Right cardiac atrium (tissue), 5 donors: ENCODE data around the gene MTHFSD. TPM values are rescaled to one million over a fixed set of nuclear protein-coding genes. Genes with fewer than 3 reads are reported as not detected.

Source experiments
- ATAC-seq, 2 donors: fragments of 200-7000 bp; cut with Tn5 transposase; one replicate each; pipeline versions ENCODE4 v1.8.0 to v1.9.1; 2020; ENCODE audit warnings: moderate library complexity in 2 of 2, mild to moderate bottlenecking in 1 of 2
- DNase-seq, 3 donors: peaks; one replicate each; pipeline ENCODE4 v3.0.0-alpha.2; 2020
- H3K27ac ChIP-seq: one replicate; pipeline ENCODE4 v1.5.1; 2013; ENCODE audit warnings: mild to moderate bottlenecking, low read length, control low read depth, moderate library complexity
- H3K27me3 ChIP-seq: one replicate; pipeline ENCODE4 v1.6.1; 2013; ENCODE audit not compliant: control insufficient read depth, insufficient read depth
- H3K4me1 ChIP-seq: one replicate; pipeline ENCODE4 v1.6.1; 2013; ENCODE audit warnings: low read length; ENCODE audit not compliant: control insufficient read depth, insufficient read depth
- H3K4me3 ChIP-seq: one replicate; pipeline ENCODE4 v1.5.1; 2013; ENCODE audit warnings: low read length, control low read depth
- H3K9me3 ChIP-seq: one replicate; pipeline ENCODE4 v1.6.1; 2013; ENCODE audit warnings: low read length; ENCODE audit not compliant: control insufficient read depth
- WGBS: extraction: QIAGEN DNeasy Blood & Tissue Kit; methylation state at CpG from one replicate; pipeline ENCODE4 v1.1.7; 2013; 5-methylcytosine and 5-hydroxymethylcytosine counted together
- intact Hi-C, 4 donors: fragments of 100-400 bp; cut with DNase I; formaldehyde crosslinking; loops; one replicate each; pipeline versions ENCODE4 v1.11.0 to v1.14.0; 2022 to 2023
- polyA plus RNA-seq: library from polyadenylated mRNA; stranded (reverse); fragments of 200-250 nt; gene quantifications from one replicate; pipeline ENCODE4 v1.2.3, GENCODE V29; 2013
- total RNA-seq, 4 donors: library from RNA; stranded (reverse); fragmentation: NEBNext Ultra II Directional; extraction: Animal tissue kit (Norgen Biotek cat#: 25700); gene quantifications; one replicate each; pipeline ENCODE4 v1.2.1, GENCODE V29; 2021
- donor health status: healthy with polysubstance abuse.
- donor health status: DM: no; HTN: yes; CAD: no.
- donor health status: DM: no; HTN: no; CAD: no.
- donor health status: DM: no; HTN: yes; CAD: no; lungs with severe emphysema.
- donor health status: DM: yes; HTN: yes; CAD: no.

MTHFSD gene
- total and polyA plus RNA-seq, 5 donors = 8.8 to 14.7 (median 11.2) TPM

- no peak for DNase-seq
- H3K9me3 ChIP-seq = no peaks in the 10 kb centered on the region
- H3K27ac ChIP-seq = no peak overlapping the region
- no peaks in the 10 kb centered on the region for H3K27me3 ChIP-seq
- no peak for ATAC-seq
- H3K4me3 ChIP-seq = no peak overlapping the region
- H3K4me1 ChIP-seq = no peaks in the 10 kb centered on the region
- WGBS = 77% methylated on average over 19 of the region's 19 CpGs
- intact Hi-C loops = no loop called here
These were observed 8.9 kb downstream of the MTHFSD start for GRCh38 chr16:86545954-86546637.

GRCh38 chr16:86545481-86545880 is 9.6 kb downstream of the MTHFSD start:
- Histone ChIP-seq H3K27me3 (no peaks in the 10 kb centered on the region), H3K4me1 (no peaks in the 10 kb centered on the region), H3K4me3 (no peak overlapping the region), H3K9me3 (no peaks in the 10 kb centered on the region), H3K27ac (no peak overlapping the region)
- 85% methylated on average over 12 of the region's 12 CpGs for WGBS
- no peak for ATAC-seq
- intact Hi-C loops = no loop called here
- no peak for DNase-seq

GRCh38 chr16:86542756-86543750 is 12.0 kb downstream of the MTHFSD start:
- Histone ChIP-seq H3K27me3 (no peaks in the 10 kb centered on the region), H3K9me3 (no peaks in the 10 kb centered on the region), H3K27ac (no peak overlapping the region), H3K4me3 (no peak overlapping the region), H3K4me1 (no peaks in the 10 kb centered on the region)
- ATAC-seq (no peak), DNase-seq (peak in 1 of 3 donors; percentile 21)
- 93% methylated on average over 21 of the region's 21 CpGs for WGBS
- intact Hi-C loops = no loop called here

- DNase-seq = no peak
- H3K9me3 ChIP-seq = no peaks in the 10 kb centered on the region
- H3K27me3 ChIP-seq = no peaks in the 10 kb centered on the region
- intact Hi-C loops = no loop called here
- no peak for ATAC-seq
- no peaks in the 10 kb centered on the region for H3K4me1 ChIP-seq
- H3K27ac ChIP-seq = no peak overlapping the region
- no peak overlapping the region for H3K4me3 ChIP-seq
- 92% methylated on average over 11 of the region's 11 CpGs for WGBS
These were observed 13.5 kb downstream of the MTHFSD start for GRCh38 chr16:86541560-86541959.

GRCh38 chr16:86540894-86541293 is 14.1 kb downstream of the MTHFSD start:
- H3K27ac ChIP-seq = no peak overlapping the region
- 87% methylated on average over 6 of the region's 6 CpGs for WGBS
- DNase-seq (no peak), ATAC-seq (no peak)
- H3K9me3 ChIP-seq = no peaks in the 10 kb centered on the region
- no peaks in the 10 kb centered on the region for H3K4me1 ChIP-seq
- no peaks in the 10 kb centered on the region for H3K27me3 ChIP-seq
- intact Hi-C loops = no loop called here
- H3K4me3 ChIP-seq = no peak overlapping the region

GRCh38 chr16:86538196-86538780 is 16.7 kb downstream of the MTHFSD start:
- ATAC-seq = no peak
- Histone ChIP-seq H3K27me3 (no peaks in the 10 kb centered on the region), H3K27ac (no peak overlapping the region), H3K4me1 (no peaks in the 10 kb centered on the region), H3K9me3 (no peaks in the 10 kb centered on the region), H3K4me3 (no peak overlapping the region)
- WGBS = 91% methylated on average over 17 of the region's 17 CpGs
- DNase-seq = peak in 1 of 3 donors; percentile 40
- intact Hi-C loops = no loop called here

GRCh38 chr16:86537486-86537885 is 17.5 kb downstream of the MTHFSD start:
- WGBS = 95% methylated on average over 4 of the region's 4 CpGs

GRCh38 chr16:86536621-86537020 is 18.4 kb downstream of the MTHFSD start:
- DNase-seq (no peak), ATAC-seq (no peak)
- Histone ChIP-seq H3K27ac (no peak overlapping the region), H3K9me3 (no peaks in the 10 kb centered on the region), H3K4me3 (no peak overlapping the region), H3K4me1 (no peaks in the 10 kb centered on the region), H3K27me3 (no peaks in the 10 kb centered on the region)
- WGBS = 94% methylated on average over 17 of the region's 17 CpGs
- intact Hi-C loops = no loop called here

More at GRCh38 chr16:86537486-86537885, 17.5 kb downstream of the MTHFSD start:
- no peak for ATAC-seq
- no peak for DNase-seq
- Histone ChIP-seq H3K4me1 (no peaks in the 10 kb centered on the region), H3K9me3 (no peaks in the 10 kb centered on the region), H3K27me3 (no peaks in the 10 kb centered on the region), H3K27ac (no peak overlapping the region), H3K4me3 (no peak overlapping the region)
- intact Hi-C loops = no loop called here

GRCh38 chr16:86534779-86535615 is 20.0 kb downstream of the MTHFSD start:
- intact Hi-C loops = no loop called here
- no peak overlapping the region for H3K27ac ChIP-seq
- ATAC-seq = no peak
- no peaks in the 10 kb centered on the region for H3K27me3 ChIP-seq
- DNase-seq = peak in 1 of 3 donors; percentile 32
- H3K4me1 ChIP-seq = no peaks in the 10 kb centered on the region
- no peak overlapping the region for H3K4me3 ChIP-seq
- WGBS = 85% methylated on average over 18 of the region's 18 CpGs
- no peaks in the 10 kb centered on the region for H3K9me3 ChIP-seq

GRCh38 chr16:86533767-86534351 is 21.2 kb downstream of the MTHFSD start:
- DNase-seq = no peak
- H3K27me3 ChIP-seq = no peaks in the 10 kb centered on the region
- H3K4me1 ChIP-seq = no peaks in the 10 kb centered on the region
- ATAC-seq = no peak
- WGBS = 90% methylated on average over 8 of the region's 8 CpGs
- H3K4me3 ChIP-seq = no peak overlapping the region
- H3K27ac ChIP-seq = no peak overlapping the region
- intact Hi-C loops = no loop called here
- no peaks in the 10 kb centered on the region for H3K9me3 ChIP-seq
